Smooth muscle cell (in vitro differentiated cells): ENCODE data around the gene ZNHIT1. TPM values are rescaled to one million over a fixed set of nuclear protein-coding genes. Genes with fewer than 3 reads are reported as not detected.
"Not testable (repeated sequence)": the region's sequence is repeated elsewhere in the genome, so short reads cannot be mapped to it uniquely, and the experiment has no call there.

Source experiments
- DNase-seq: peaks from one replicate; lab custom pipeline; 2025; ENCODE audit not compliant: unreplicated experiment; lab: John Stamatoyannopoulos, UW
- H2AFZ ChIP-seq: fragments of 200-600 bp; sonication (generic); 2 replicates; pipeline ENCODE4 v1.6.0; 2016; ENCODE audit warnings: antibody characterized with exemption, low read depth, mild to moderate bottlenecking
- H3F3A ChIP-seq: fragments of 200-600 bp; sonication (generic); 2 replicates; pipeline ENCODE4 v1.6.0; 2017; ENCODE audit warnings: antibody characterized with exemption, low read depth
- H3K27ac ChIP-seq: fragments of 200-600 bp; sonication (generic); 2 replicates; pipeline ENCODE4 v1.5.1; 2016; ENCODE audit warnings: low read depth, mild to moderate bottlenecking
- H3K27me3 ChIP-seq: fragments of 200-600 bp; sonication (generic); 2 replicates; pipeline ENCODE4 v1.6.1; 2016; ENCODE audit warnings: low read depth, mild to moderate bottlenecking
- H3K36me3 ChIP-seq: fragments of 200-600 bp; sonication (generic); 2 replicates; pipeline ENCODE4 v1.5.1; 2016; ENCODE audit warnings: low read depth
- H3K4me1 ChIP-seq: fragments of 200-600 bp; sonication (generic); 2 replicates; pipeline ENCODE4 v1.5.1; 2016; ENCODE audit warnings: low read depth
- H3K4me2 ChIP-seq: fragments of 200-600 bp; sonication (generic); 2 replicates; pipeline ENCODE4 v1.6.0; 2016; ENCODE audit warnings: mild to moderate bottlenecking
- H3K4me3 ChIP-seq: fragments of 200-600 bp; sonication (generic); 2 replicates; pipeline ENCODE4 v1.5.1; 2016; ENCODE audit warnings: mild to moderate bottlenecking
- H3K79me2 ChIP-seq: fragments of 200-600 bp; sonication (generic); 2 replicates; pipeline ENCODE4 v1.6.0; 2016; ENCODE audit warnings: low read depth, mild to moderate bottlenecking
- H3K9ac ChIP-seq: fragments of 200-600 bp; sonication (generic); 2 replicates; pipeline ENCODE4 v1.6.0; 2016; ENCODE audit warnings: low read depth
- H3K9me3 ChIP-seq: fragments of 200-600 bp; sonication (generic); replicated peaks from 2 replicates; pipeline ENCODE4 v1.5.1; 2016; ENCODE audit warnings: low read depth
- H4K20me1 ChIP-seq: fragments of 200-600 bp; sonication (generic); 2 replicates; pipeline ENCODE4 v1.6.0; 2016; ENCODE audit warnings: low read depth
- WGBS: methylation state at CpG from one replicate; pipeline ENCODE4 v1.1.7; 2016; ENCODE audit warnings: low lambda C conversion rate; 5-methylcytosine and 5-hydroxymethylcytosine counted together
- polyA plus RNA-seq: library from polyadenylated mRNA; unstranded; fragments of >200 nt; fragmentation: Nextera tagmentation; extraction: Ambion mirVana; gene quantifications from 2 replicates; pipeline ENCODE4 v1.2.1, GENCODE V29; 2016
- total RNA-seq: library from RNA; depleted of rRNA; stranded (reverse); fragments of >200 nt; gene quantifications from 2 replicates; pipeline ENCODE4 v1.2.3, GENCODE V29; 2014
- TF ChIP-seq, protein P1 (sequence below): fragments of 200-600 bp; sonication (generic); IDR thresholded peaks from 2 replicates; pipeline ENCODE4 v1.5.1; 2017; ENCODE audit warnings: borderline replicate concordance, mild to moderate bottlenecking, antibody characterized with exemption; ENCODE audit not compliant: insufficient read depth, poor library complexity, severe bottlenecking

ZNHIT1 gene
- total and polyA plus RNA-seq, 2 experiments from 2014 or later = 100 to 123 TPM

DNA sequence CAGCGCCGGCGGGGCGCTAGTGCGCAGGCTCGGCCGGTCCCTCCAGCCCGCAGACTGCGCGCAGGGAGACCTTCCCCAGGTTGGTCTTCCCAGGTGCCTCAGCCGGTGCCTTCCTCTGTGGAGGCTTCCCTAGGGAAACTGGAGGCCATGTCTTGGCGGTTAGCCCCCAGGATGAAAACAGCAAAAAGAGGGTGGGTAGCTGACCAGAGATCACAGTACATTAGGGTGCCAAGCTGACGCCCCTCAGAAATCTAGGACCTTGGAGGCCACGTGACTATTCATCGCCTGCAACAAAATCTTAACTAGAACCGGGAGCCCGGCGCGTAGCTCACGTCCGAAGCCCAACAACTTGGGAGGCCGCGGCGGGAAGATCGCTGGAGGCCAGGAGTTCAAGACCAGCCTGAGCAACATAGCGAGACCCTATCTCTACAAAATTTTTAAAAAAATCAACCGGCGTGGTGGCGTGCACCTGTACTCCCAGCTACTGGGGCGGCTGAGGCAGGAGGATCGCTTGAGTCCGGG, 27.2 kb downstream of the ZNHIT1 start:
- peaks cover 19% of the 10 kb centered on the region for H4K20me1 ChIP-seq
- no peaks in the 10 kb centered on the region for H3K36me3 ChIP-seq
- 49% methylated on average over 31 of the region's 32 CpGs for WGBS
- peak overlapping the region; percentile 94 for H3K4me2 ChIP-seq
- no peak overlapping the region for H3K27ac ChIP-seq
- TF ChIP-seq, protein P1, sequence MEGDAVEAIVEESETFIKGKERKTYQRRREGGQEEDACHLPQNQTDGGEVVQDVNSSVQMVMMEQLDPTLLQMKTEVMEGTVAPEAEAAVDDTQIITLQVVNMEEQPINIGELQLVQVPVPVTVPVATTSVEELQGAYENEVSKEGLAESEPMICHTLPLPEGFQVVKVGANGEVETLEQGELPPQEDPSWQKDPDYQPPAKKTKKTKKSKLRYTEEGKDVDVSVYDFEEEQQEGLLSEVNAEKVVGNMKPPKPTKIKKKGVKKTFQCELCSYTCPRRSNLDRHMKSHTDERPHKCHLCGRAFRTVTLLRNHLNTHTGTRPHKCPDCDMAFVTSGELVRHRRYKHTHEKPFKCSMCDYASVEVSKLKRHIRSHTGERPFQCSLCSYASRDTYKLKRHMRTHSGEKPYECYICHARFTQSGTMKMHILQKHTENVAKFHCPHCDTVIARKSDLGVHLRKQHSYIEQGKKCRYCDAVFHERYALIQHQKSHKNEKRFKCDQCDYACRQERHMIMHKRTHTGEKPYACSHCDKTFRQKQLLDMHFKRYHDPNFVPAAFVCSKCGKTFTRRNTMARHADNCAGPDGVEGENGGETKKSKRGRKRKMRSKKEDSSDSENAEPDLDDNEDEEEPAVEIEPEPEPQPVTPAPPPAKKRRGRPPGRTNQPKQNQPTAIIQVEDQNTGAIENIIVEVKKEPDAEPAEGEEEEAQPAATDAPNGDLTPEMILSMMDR = no peak
- no peaks in the 10 kb centered on the region for H3K4me1 ChIP-seq
- H3K9ac ChIP-seq = peak overlapping the region; percentile 81
- no peaks in the 10 kb centered on the region for H3K27me3 ChIP-seq
- H2AFZ ChIP-seq = peak overlapping the region; percentile 51
- H3K9me3 ChIP-seq = no peaks in the 10 kb centered on the region
- peaks cover 60% of the 10 kb centered on the region for H3K79me2 ChIP-seq
- H3K4me3 ChIP-seq = peak overlapping the region; percentile 82
- H3F3A ChIP-seq = peaks cover 8% of the 10 kb centered on the region
- no peak for DNase-seq

- H3K4me1 ChIP-seq = peaks cover 10% of the 10 kb centered on the region
- H2AFZ ChIP-seq = no peak overlapping the region
- peaks cover 18% of the 10 kb centered on the region for H4K20me1 ChIP-seq
- no peak overlapping the region for H3K4me3 ChIP-seq
- WGBS = 97% methylated on average over 5 of the region's 5 CpGs
- no peaks in the 10 kb centered on the region for H3K36me3 ChIP-seq
- no peaks in the 10 kb centered on the region for H3K9me3 ChIP-seq
- no peak overlapping the region for H3K27ac ChIP-seq
- H3K27me3 ChIP-seq = no peaks in the 10 kb centered on the region
- TF ChIP-seq, protein P1 = no peak
- H3K79me2 ChIP-seq = peaks cover 61% of the 10 kb centered on the region
- DNase-seq = no peak
- peaks cover 6% of the 10 kb centered on the region for H3F3A ChIP-seq
- H3K4me2 ChIP-seq = no peak overlapping the region
- no peak overlapping the region for H3K9ac ChIP-seq
These were observed 30.3 kb downstream of the ZNHIT1 start for GRCh38 chr7:101248276-101248675.

GRCh38 chr7:101250324-101250723, 32.4 kb downstream of the ZNHIT1 start:
- Histone ChIP-seq H3K79me2 (peaks cover 55% of the 10 kb centered on the region), H3K4me2 (peak overlapping the region; percentile 91), H3K4me1 (peaks cover 10% of the 10 kb centered on the region), H3K36me3 (no peaks in the 10 kb centered on the region), H4K20me1 (peaks cover 18% of the 10 kb centered on the region), H2AFZ (no peak overlapping the region), H3K4me3 (no peak overlapping the region), H3F3A (peaks cover 6% of the 10 kb centered on the region), H3K27me3 (no peaks in the 10 kb centered on the region), H3K9ac (no peak overlapping the region), H3K9me3 (no peaks in the 10 kb centered on the region), H3K27ac (no peak overlapping the region)
- TF ChIP-seq, protein P1 = no peak
- DNase-seq = no peak
- 96% methylated on average over 3 of the region's 3 CpGs for WGBS

DNA sequence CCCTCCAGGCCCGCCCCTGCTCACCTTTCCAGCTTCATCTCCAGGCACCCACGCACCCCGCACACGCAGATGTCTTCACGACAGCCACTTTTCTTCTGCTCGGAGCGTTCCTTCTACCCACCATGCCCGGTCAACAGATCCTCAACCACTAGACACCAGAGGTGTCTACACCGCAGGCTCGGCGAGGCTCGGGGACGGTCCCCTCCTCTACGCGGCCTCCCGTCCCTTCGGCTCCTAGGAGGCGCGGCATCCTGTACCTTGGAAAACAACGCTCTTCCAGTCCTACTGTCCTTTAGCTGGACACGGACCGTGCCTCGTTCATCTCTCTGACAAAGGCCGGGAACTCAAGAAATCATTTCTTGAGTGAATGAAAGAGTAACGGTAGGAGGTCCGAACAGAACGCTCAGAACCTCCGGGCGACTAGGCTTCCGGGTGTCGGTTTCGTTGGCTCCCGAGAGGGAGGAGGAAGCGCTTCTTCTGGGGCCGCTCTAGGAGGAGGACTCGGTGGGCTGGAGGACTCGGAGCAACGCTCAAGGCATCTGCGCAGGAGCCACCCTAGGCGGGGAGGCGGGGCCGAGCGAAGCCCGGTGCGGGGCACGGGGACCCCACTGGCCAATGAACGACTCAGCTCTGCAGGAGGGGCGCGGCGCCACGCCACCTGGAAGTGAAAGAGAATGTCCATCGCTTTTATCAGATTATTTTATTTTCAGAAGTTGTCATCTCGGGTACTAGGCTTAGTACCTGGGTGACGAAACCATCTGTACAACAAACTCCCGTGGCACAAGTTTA, 34.1 kb downstream of the ZNHIT1 start:
- peak overlapping the region; percentile 90 for H3K9ac ChIP-seq
- peaks cover 39% of the 10 kb centered on the region for H3K79me2 ChIP-seq
- H3K27ac ChIP-seq = peak overlapping the region; percentile 90
- DNase-seq = peak; percentile 87
- H3F3A ChIP-seq = no peaks in the 10 kb centered on the region
- under 1% methylated on average over 55 of the region's 55 CpGs for WGBS
- no peaks in the 10 kb centered on the region for H3K36me3 ChIP-seq
- H2AFZ ChIP-seq = peak overlapping the region; percentile 99
- H3K4me1 ChIP-seq = peaks cover 10% of the 10 kb centered on the region
- peak overlapping the region; percentile 89 for H3K4me3 ChIP-seq
- TF ChIP-seq, protein P1 = no peak
- H3K4me2 ChIP-seq = peak overlapping the region; percentile 91
- no peaks in the 10 kb centered on the region for H3K27me3 ChIP-seq
- peaks cover 18% of the 10 kb centered on the region for H4K20me1 ChIP-seq
- H3K9me3 ChIP-seq = no peaks in the 10 kb centered on the region

DNA sequence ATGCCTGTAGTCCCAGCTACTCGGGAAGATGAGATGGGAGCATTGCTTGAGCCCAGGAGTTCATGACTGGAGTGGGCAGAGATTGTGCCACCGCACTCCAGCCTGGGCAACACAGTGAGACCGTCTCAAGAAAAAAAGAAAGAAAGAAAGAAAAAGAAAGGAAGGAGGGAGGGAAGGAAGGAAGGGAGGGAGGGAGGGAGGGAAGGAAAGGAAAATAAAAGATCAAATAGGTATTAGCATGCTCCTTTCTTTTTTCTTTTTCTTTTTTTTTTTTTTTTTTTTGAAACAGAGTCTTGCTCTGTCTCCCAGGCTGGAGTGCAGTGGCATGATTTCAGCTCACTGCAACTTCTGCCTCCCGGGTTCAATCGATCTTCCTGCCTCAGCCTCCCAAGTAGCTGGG, 35.2 kb downstream of the ZNHIT1 start:
- not testable (repeated sequence) for H3K4me2 ChIP-seq, H3F3A ChIP-seq, H3K27me3 ChIP-seq, H3K9ac ChIP-seq, H3K36me3 ChIP-seq, H3K4me3 ChIP-seq, H3K27ac ChIP-seq, H2AFZ ChIP-seq, H3K9me3 ChIP-seq, DNase-seq
- Histone ChIP-seq H3K4me1 (peaks cover 10% of the 10 kb centered on the region), H4K20me1 (peaks cover 15% of the 10 kb centered on the region), H3K79me2 (peaks cover 36% of the 10 kb centered on the region)
- 96% methylated on average over 4 of the region's 5 CpGs for WGBS
